Liver (tissue), 9 donors: ENCODE results near the gene CFAP97. TPM values are rescaled to one million over a fixed set of nuclear protein-coding genes. Genes with fewer than 3 reads are reported as not detected.
"Not testable (repeated sequence)": the region's sequence is repeated elsewhere in the genome, so short reads cannot be mapped to it uniquely, and the experiment has no call there.

ENCODE experiments used
- DNase-seq: peaks from one replicate; pipeline ENCODE4 v3.0.0-alpha.2; 2017; ENCODE audit warnings: low spot score
- H3K27ac ChIP-seq, 2 donors: one replicate each; pipeline ENCODE4 v1.7.0; 2013; ENCODE audit warnings: inconsistent platforms in 2 of 2, low read length in 2 of 2, control low read depth in 1 of 2, low read depth in 1 of 2, mild to moderate bottlenecking in 1 of 2
- H3K27me3 ChIP-seq, 4 donors: one replicate each; pipeline versions ENCODE4 v1.6.1 to v1.7.0; 2013; ENCODE audit warnings: low read length in 3 of 4, inconsistent platforms in 1 of 4, mild to moderate bottlenecking in 1 of 4, moderate library complexity in 1 of 4; ENCODE audit not compliant: control insufficient read depth in 4 of 4, insufficient read depth in 4 of 4
- H3K36me3 ChIP-seq, 4 donors: one replicate each; pipeline versions ENCODE4 v1.6.1 to v1.7.0; 2013; ENCODE audit warnings: low read length in 3 of 4, mild to moderate bottlenecking in 3 of 4, low read depth in 1 of 4, moderate library complexity in 1 of 4; ENCODE audit not compliant: control insufficient read depth in 4 of 4, insufficient read depth in 3 of 4
- H3K4me1 ChIP-seq, 4 donors: one replicate each; pipeline versions ENCODE4 v1.6.1 to v1.7.0; 2013; ENCODE audit warnings: low read length in 3 of 4, mild to moderate bottlenecking in 3 of 4, moderate library complexity in 1 of 4; ENCODE audit not compliant: control insufficient read depth in 4 of 4, insufficient read depth in 4 of 4
- H3K4me3 ChIP-seq, 3 donors: one replicate each; pipeline versions ENCODE4 v1.6.1 to v1.7.0; 2013; ENCODE audit warnings: low read length in 3 of 3, control low read depth in 1 of 3, low read depth in 1 of 3, mild to moderate bottlenecking in 1 of 3
- H3K9ac ChIP-seq, 2 donors: one replicate each; pipeline ENCODE4 v1.7.0; 2013; ENCODE audit warnings: low read length in 2 of 2, mild to moderate bottlenecking in 2 of 2, moderate library complexity in 2 of 2, control low read depth in 1 of 2, low read depth in 1 of 2
- H3K9me3 ChIP-seq, 4 donors: one replicate each; pipeline versions ENCODE4 v1.6.1 to v1.7.0; 2013; ENCODE audit warnings: low read length in 3 of 4; ENCODE audit not compliant: control insufficient read depth in 4 of 4
- ATF3 ChIP-seq: IDR thresholded peaks from 2 replicates; pipeline ENCODE4 v1.6.1; 2016; ENCODE audit warnings: antibody characterized with exemption
- EGR1 ChIP-seq, 2 donors: IDR thresholded peaks; 2 replicates each; pipeline ENCODE4 v1.6.1; 2016 to 2018; ENCODE audit warnings: antibody characterized with exemption in 2 of 2, low read depth in 2 of 2
- GABPA ChIP-seq, 2 donors: IDR thresholded peaks in 1 of 2; conservative IDR thresholded peaks in 1 of 2; 2 replicates each; pipeline ENCODE4 v1.6.1; 2016; ENCODE audit warnings: antibody characterized with exemption in 2 of 2, mild to moderate bottlenecking in 1 of 2, moderate library complexity in 1 of 2
- JUND ChIP-seq, 2 donors: IDR thresholded peaks; 2 replicates each; pipeline ENCODE4 v1.6.1; 2016; ENCODE audit warnings: antibody characterized with exemption in 2 of 2
- MAX ChIP-seq: IDR thresholded peaks from 2 replicates; pipeline ENCODE4 v1.6.1; 2016; ENCODE audit warnings: antibody characterized with exemption
- RXRA ChIP-seq, 2 donors: IDR thresholded peaks; 2 replicates each; pipeline ENCODE4 v1.6.1; 2017 to 2018; ENCODE audit warnings: antibody characterized with exemption in 2 of 2, mild to moderate bottlenecking in 1 of 2
- SP1 ChIP-seq: IDR thresholded peaks from 2 replicates; pipeline ENCODE4 v1.6.1; 2018; ENCODE audit warnings: antibody characterized with exemption, mild to moderate bottlenecking
- TAF1 ChIP-seq: conservative IDR thresholded peaks from 2 replicates; pipeline ENCODE4 v1.6.1; 2016; ENCODE audit warnings: antibody characterized with exemption, mild to moderate bottlenecking
- YY1 ChIP-seq: IDR thresholded peaks from 2 replicates; pipeline ENCODE4 v1.6.1; 2016; ENCODE audit warnings: antibody characterized with exemption, mild to moderate bottlenecking
- ZBTB33 ChIP-seq: IDR thresholded peaks from 2 replicates; pipeline ENCODE4 v1.6.1; 2016; ENCODE audit warnings: antibody characterized with exemption
- WGBS: extraction: QIAGEN DNeasy Blood & Tissue Kit; methylation state at CpG from one replicate; pipeline ENCODE4 v1.1.7; 2013; 5-methylcytosine and 5-hydroxymethylcytosine counted together
- polyA plus RNA-seq, 2 donors: library from polyadenylated mRNA; stranded (reverse) in 1 of 2; unstranded in 1 of 2; fragments of 200-250 nt in 1 of 2; fragments of >200 nt in 1 of 2; fragmentation: Nextera tagmentation in 1 of 2; extraction: Ambion mirVana in 1 of 2; gene quantifications; one replicate each; pipeline versions ENCODE4 v1.2.1 to v1.2.3, GENCODE V29; 2013 to 2015
- total RNA-seq, 2 donors: library from RNA; depleted of rRNA; stranded (reverse); fragments of >200 nt; gene quantifications; one replicate each; pipeline ENCODE4 v1.2.3, GENCODE V29; 2014
- TF ChIP-seq, protein P1 (sequence below): IDR thresholded peaks from 2 replicates; pipeline ENCODE4 v1.6.1; 2016; ENCODE audit warnings: antibody characterized with exemption, mild to moderate bottlenecking
- donor health status: healthy.
- donor health status: healthy.
- donor health status: healthy.
- donor health status: healthy.
- donor health status: healthy.

The CFAP97 gene
- total and polyA plus RNA-seq, 4 donors: 7.5 to 30.9 (median 18.7) TPM

DNA sequence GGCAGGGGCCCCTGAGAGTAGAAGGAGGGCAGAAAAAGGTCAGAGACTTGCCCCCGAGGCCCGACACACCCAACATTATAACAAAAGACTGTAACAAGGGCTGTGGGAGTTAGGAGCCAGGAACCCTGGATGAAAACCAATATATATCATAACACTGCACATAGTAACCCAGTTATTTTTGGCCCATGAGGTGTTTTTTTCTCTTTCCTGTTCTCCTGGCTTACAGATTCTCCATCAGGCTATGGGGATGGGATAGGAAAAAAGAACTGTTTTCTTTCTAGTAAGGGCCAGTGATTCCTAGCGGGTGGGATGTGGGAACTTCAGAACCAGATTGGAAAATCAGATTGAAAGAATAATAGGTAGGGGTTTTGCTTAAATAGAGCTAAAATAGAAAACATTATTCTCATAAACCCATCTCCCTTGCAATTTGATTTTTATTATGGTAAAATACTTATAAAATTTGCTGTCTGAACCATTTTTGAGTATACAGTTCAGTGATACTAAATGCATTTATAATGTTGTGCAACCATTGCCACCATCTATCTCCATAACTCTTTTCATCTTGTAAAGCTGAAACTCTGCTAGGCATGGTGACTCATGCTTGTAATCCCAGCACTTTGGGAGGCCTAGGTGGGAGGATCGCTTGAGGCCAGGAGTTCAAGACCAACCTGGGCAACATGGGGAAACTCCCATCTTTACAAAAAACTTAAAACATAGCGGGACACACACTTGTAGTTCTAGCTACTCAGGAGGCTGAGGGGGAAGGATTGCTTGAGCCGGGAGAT lies 39.1 kb upstream of the CFAP97 start:
- no peak overlapping the region for H3K4me3 ChIP-seq
- WGBS: 97% methylated on average over 6 of the region's 6 CpGs
- no peak overlapping the region for H3K27ac ChIP-seq
- TF ChIP-seq MAX: no peak
- no peak for TF ChIP-seq GABPA (IDR thresholded peaks at IDR 0.05 in 1 of 2, conservative IDR thresholded peaks at IDR 0.05 in 1 of 2)
- no peak for TF ChIP-seq EGR1 (IDR thresholded peaks at IDR 0.05; ENCODE audit: low read depth in 2 of 2)
- no peak for TF ChIP-seq SP1
- TF ChIP-seq JUND (IDR thresholded peaks at IDR 0.05): no peak
- TF ChIP-seq ZBTB33: no peak
- no peak for TF ChIP-seq ATF3
- no peak for TF ChIP-seq TAF1
- TF ChIP-seq, protein P1, sequence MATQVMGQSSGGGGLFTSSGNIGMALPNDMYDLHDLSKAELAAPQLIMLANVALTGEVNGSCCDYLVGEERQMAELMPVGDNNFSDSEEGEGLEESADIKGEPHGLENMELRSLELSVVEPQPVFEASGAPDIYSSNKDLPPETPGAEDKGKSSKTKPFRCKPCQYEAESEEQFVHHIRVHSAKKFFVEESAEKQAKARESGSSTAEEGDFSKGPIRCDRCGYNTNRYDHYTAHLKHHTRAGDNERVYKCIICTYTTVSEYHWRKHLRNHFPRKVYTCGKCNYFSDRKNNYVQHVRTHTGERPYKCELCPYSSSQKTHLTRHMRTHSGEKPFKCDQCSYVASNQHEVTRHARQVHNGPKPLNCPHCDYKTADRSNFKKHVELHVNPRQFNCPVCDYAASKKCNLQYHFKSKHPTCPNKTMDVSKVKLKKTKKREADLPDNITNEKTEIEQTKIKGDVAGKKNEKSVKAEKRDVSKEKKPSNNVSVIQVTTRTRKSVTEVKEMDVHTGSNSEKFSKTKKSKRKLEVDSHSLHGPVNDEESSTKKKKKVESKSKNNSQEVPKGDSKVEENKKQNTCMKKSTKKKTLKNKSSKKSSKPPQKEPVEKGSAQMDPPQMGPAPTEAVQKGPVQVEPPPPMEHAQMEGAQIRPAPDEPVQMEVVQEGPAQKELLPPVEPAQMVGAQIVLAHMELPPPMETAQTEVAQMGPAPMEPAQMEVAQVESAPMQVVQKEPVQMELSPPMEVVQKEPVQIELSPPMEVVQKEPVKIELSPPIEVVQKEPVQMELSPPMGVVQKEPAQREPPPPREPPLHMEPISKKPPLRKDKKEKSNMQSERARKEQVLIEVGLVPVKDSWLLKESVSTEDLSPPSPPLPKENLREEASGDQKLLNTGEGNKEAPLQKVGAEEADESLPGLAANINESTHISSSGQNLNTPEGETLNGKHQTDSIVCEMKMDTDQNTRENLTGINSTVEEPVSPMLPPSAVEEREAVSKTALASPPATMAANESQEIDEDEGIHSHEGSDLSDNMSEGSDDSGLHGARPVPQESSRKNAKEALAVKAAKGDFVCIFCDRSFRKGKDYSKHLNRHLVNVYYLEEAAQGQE: no peak
- TF ChIP-seq YY1: no peak
- no peak for TF ChIP-seq RXRA (IDR thresholded peaks at IDR 0.05)
- peaks cover 0 to 2% (median 0%) of the 10 kb centered on the region in 4 donors for H3K4me1 ChIP-seq
- no peaks in the 10 kb centered on the region for H3K27me3 ChIP-seq
- peaks cover 0 to 2% (median 0%) of the 10 kb centered on the region in 4 donors for H3K36me3 ChIP-seq
- no peak overlapping the region for H3K9ac ChIP-seq
- DNase-seq: no peak
- peaks cover 0 to 2% (median 0%) of the 10 kb centered on the region in 4 donors for H3K9me3 ChIP-seq

DNA sequence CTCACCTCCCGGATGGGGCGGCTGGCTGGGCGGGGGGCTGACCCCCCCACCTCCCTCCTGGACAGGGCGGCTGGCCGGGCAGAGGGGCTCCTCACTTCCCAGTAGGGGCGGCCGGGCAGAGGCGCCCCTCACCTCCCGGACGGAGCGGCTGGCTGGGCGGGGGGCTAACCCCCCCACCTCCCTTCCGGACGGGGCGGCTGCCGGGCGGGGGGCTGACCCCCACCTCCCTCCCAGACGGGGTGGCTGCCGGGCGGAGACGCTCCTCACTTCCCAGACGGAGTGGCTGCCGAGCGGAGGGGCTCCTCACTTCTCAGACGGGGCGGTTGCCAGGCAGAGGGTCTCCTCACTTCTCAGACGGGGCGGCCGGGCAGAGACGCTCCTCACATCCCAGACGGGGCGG lies 36.7 kb upstream of the CFAP97 start:
- WGBS: 91% methylated on average over 26 of the region's 32 CpGs

More for the DNA sequence above, 36.7 kb upstream of the CFAP97 start:
- H3K36me3 ChIP-seq, H3K4me1 ChIP-seq, H3K4me3 ChIP-seq, H3K27me3 ChIP-seq, H3K9ac ChIP-seq, H3K27ac ChIP-seq, DNase-seq, H3K9me3 ChIP-seq: not testable (repeated sequence)
